ENCODE data around the gene OOSP1.
A peak's percentile ranks its signal among the peaks of the same experiment; 100 is the strongest.
"Not testable (repeated sequence)": the region's sequence is repeated elsewhere in the genome, so short reads cannot be mapped to it uniquely, and the experiment has no call there.

Gene OOSP1

DNA sequence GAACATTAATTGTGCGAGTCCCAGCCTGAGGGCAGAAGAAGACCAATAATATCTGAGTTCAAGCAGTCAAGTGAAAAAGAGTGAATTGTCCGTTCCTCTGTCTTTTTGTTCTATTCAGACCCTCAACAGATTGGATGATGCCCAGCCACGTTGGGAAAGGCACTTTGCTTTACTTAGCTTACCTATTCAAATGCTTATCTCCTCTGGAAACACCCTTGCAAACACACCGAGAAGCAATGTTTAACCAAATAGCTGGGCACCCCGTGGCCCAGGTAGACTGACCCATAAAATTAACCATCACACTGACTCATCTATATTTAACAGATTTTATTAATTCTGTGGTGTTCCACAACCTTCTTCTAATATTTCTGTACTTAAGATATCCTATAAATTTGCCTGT is 34.9 kb downstream of the OOSP1 start:
- no peak for TF ChIP-seq POU2F2 (IDR thresholded peaks at IDR 0.05; ENCODE audit: low read depth, low read length)
- TF ChIP-seq SPI1 (IDR thresholded peaks at IDR 0.05; ENCODE audit: low read depth, low read length): no peak
- TF ChIP-seq POLR2A (IDR thresholded peaks at IDR 0.05; ENCODE audit: low read depth, low read length): no peak
- no peak for TF ChIP-seq PAX5 (IDR thresholded peaks at IDR 0.05; ENCODE audit: insufficient read depth, low read length, severe bottlenecking)
- TF ChIP-seq POLR2AphosphoS5 (IDR thresholded peaks at IDR 0.05; ENCODE audit: low read depth, low read length): no peak
- no peak for TF ChIP-seq TAF1 (IDR thresholded peaks at IDR 0.05; ENCODE audit: low read depth, low read length)
- FAIRE-seq (no peak), DNase-seq (ENCODE audit: insufficient read length, low spot score) (no peak)

DNA sequence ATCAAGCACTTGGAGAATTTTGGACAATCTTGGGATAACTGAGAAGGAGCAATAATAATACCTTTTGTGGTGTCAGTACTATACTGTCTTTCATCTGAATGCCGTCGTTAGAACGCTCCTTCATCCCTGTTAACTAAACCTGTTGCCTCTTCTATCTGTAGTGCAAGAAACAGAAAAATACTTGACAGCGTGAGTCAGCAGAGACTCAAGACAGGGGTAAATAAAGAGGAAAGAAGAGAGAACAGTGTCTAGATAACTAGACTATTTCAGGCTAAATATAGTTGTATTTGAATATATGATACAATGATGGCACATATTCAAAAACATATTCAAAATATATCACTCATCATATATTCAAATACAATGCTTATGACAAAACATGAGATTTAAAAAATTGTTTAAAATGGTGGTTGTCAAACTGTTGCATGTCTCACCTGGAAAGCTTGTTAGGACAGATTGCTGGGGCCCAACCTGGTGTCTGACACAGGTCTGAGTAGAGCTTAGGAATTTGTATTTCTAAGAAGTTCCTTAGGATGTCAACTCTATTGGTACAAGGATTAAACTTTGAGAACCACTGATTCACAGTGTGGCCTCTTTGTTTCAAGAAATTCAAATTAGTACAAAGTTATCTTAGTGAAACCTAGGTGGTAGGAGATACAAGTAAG is 43.0 kb downstream of the OOSP1 start:
- TF ChIP-seq SPI1 (IDR thresholded peaks at IDR 0.05; ENCODE audit: low read depth, low read length): no peak
- TF ChIP-seq PAX5 (IDR thresholded peaks at IDR 0.05; ENCODE audit: insufficient read depth, low read length, severe bottlenecking): no peak
- no peak for TF ChIP-seq POLR2AphosphoS5 (IDR thresholded peaks at IDR 0.05; ENCODE audit: low read depth, low read length)
- TF ChIP-seq TAF1 (IDR thresholded peaks at IDR 0.05; ENCODE audit: low read depth, low read length): no peak
- TF ChIP-seq POLR2A (IDR thresholded peaks at IDR 0.05; ENCODE audit: low read depth, low read length): no peak
- DNase-seq (ENCODE audit: insufficient read length, low spot score): no peak
- FAIRE-seq: no peak

DNA sequence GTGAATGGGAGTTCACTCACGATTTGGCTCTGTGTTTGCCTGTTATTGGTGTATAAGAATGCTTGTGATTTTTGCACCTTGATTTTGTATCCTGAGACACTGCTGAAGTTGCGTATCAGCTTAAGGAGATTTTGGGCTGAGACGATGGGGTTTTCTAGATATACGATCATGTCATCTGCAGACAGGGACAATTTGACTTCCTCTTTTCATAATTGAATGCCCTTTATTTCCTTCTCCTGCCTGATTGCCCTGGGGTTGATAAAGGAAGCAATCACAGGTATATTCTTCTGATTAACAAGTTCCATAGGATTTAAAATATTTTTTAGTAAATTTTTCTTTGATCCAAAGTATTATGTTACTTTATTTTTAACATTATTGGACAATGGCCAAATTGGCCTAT is 43.8 kb downstream of the OOSP1 start:
- FAIRE-seq; DNase-seq (ENCODE audit: insufficient read length, low spot score): not testable (repeated sequence)

DNA sequence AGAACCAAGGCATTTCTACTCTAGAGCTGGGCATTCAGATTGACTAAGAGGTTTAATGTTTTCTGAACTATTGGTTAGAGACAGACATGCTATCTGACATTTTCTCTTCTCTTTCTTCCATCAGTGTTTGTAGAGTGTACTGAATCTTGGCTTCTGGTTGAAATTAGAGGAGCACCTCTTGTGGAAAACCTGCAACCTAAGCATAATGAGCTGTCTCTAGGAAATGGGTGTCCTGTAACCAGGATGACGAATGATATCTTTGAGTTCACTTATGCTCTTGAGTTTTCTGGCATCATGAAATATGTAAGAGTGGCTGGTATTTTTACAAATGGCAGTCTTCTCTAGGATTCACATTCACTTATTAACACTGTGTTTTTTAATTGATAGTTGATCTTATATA is 45.0 kb downstream of the OOSP1 start:
- FAIRE-seq (no peak), DNase-seq (ENCODE audit: insufficient read length, low spot score) (no peak)
- TF ChIP-seq PAX5 (IDR thresholded peaks at IDR 0.05; ENCODE audit: insufficient read depth, low read length, severe bottlenecking) (no peak), POU2F2 (IDR thresholded peaks at IDR 0.05; ENCODE audit: low read depth, low read length) (no peak), POLR2AphosphoS5 (IDR thresholded peaks at IDR 0.05; ENCODE audit: low read depth, low read length) (no peak), TAF1 (IDR thresholded peaks at IDR 0.05; ENCODE audit: low read depth, low read length) (no peak), POLR2A (IDR thresholded peaks at IDR 0.05; ENCODE audit: low read depth, low read length) (no peak), SPI1 (IDR thresholded peaks at IDR 0.05; ENCODE audit: low read depth, low read length) (no peak)

DNA sequence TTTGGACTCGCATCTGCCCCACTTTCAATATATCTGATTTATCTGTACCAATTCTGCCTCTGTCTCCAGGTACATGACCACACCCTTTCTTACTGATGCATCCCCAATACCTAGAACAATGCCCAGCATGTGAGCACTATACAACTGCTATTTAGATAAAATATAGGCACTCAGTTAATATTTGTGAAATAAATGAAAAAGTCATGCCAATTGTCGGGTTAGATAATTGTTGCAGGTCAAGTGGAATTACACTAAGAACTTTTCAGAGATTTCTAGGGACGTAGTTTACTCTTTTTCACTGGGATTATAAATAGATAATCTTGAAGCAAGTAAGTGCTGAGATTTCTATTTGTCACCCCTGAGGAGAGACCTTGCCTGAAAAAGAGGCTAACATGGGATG is 46.1 kb downstream of the OOSP1 start:
- DNase-seq (ENCODE audit: insufficient read length, low spot score): no peak

DNA sequence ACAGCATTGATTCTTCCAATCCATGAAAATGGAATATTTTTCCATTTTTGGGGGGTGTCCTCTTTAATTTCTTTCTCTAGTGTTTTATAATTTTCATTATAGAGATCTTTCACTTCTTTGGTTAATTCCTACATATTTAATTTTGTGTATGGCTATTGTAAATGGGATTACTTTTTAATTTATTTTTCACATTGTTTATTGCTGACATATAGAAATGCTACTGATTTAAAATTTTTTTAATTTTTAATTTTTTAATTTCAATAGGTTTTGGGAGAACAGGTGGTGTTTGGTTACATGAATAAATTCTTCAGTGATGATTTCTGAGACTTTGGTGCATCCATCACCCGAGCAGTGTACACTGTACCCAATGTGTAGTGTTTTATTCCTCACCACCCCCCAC is 52.2 kb downstream of the OOSP1 start:
- FAIRE-seq: no peak

More for the DNA sequence above, 46.1 kb downstream of the OOSP1 start:
- FAIRE-seq: no peak
- no peak for TF ChIP-seq POU2F2 (IDR thresholded peaks at IDR 0.05; ENCODE audit: low read depth, low read length)
- no peak for TF ChIP-seq PAX5 (IDR thresholded peaks at IDR 0.05; ENCODE audit: insufficient read depth, low read length, severe bottlenecking)
- no peak for TF ChIP-seq TAF1 (IDR thresholded peaks at IDR 0.05; ENCODE audit: low read depth, low read length)
- no peak for TF ChIP-seq POLR2A (IDR thresholded peaks at IDR 0.05; ENCODE audit: low read depth, low read length)
- TF ChIP-seq SPI1 (IDR thresholded peaks at IDR 0.05; ENCODE audit: low read depth, low read length): no peak
- no peak for TF ChIP-seq POLR2AphosphoS5 (IDR thresholded peaks at IDR 0.05; ENCODE audit: low read depth, low read length)

DNA sequence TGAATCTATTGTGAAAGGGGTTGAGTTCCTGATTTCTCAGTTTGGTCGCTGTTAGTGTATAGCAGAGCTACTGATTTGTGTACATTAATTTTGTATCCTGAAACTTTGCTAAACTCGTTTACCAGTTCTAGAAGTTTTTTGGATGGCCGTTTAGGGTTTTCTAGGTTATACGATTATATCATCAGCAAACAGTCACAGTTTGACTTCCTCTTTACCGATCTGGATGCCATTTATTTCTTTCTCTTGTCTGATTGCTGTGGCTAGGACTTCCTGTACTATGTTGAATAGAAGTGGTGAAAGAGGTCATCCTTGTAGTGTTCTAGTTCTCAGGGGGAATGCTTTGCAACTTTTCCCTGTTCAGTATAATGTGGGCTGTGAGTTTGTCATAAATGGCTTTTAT is 54.2 kb downstream of the OOSP1 start:
- TF ChIP-seq POU2F2 (IDR thresholded peaks at IDR 0.05; ENCODE audit: low read depth, low read length) (no peak), SPI1 (IDR thresholded peaks at IDR 0.05; ENCODE audit: low read depth, low read length) (0 out of 2 replicates have a peak, but pooled peaks have one; percentile 3)
- FAIRE-seq (no peak), DNase-seq (ENCODE audit: insufficient read length, low spot score) (no peak)

More for the DNA sequence above, 52.2 kb downstream of the OOSP1 start:
- DNase-seq (ENCODE audit: insufficient read length, low spot score): no peak
- TF ChIP-seq TAF1 (IDR thresholded peaks at IDR 0.05; ENCODE audit: low read depth, low read length) (no peak), POLR2AphosphoS5 (IDR thresholded peaks at IDR 0.05; ENCODE audit: low read depth, low read length) (no peak), POLR2A (IDR thresholded peaks at IDR 0.05; ENCODE audit: low read depth, low read length) (no peak), PAX5 (IDR thresholded peaks at IDR 0.05; ENCODE audit: insufficient read depth, low read length, severe bottlenecking) (no peak), POU2F2 (IDR thresholded peaks at IDR 0.05; ENCODE audit: low read depth, low read length) (no peak), SPI1 (IDR thresholded peaks at IDR 0.05; ENCODE audit: low read depth, low read length) (no peak)

DNA sequence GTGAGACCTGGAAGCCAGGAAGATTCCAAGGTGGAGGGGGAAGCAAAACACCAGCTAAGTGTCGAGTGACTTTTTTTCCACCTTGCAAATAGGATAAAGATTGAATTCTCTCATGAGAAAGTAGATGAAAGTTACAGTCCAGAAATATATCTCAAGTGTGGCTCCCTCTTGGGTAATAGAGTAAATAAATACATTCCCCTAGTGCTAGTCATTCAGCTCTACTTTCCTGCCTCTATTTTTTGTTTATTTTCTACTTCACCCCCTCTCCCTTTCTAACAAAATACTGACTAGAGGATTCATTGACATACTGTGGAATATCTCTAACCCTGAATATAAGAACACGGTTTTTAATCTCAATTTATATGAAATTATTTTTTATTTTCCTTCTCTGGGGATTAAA is 59.6 kb downstream of the OOSP1 start:
- TF ChIP-seq POLR2A (IDR thresholded peaks at IDR 0.05; ENCODE audit: low read depth, low read length) (no peak), POU2F2 (IDR thresholded peaks at IDR 0.05; ENCODE audit: low read depth, low read length) (no peak), PAX5 (IDR thresholded peaks at IDR 0.05; ENCODE audit: insufficient read depth, low read length, severe bottlenecking) (no peak), POLR2AphosphoS5 (IDR thresholded peaks at IDR 0.05; ENCODE audit: low read depth, low read length) (no peak), SPI1 (IDR thresholded peaks at IDR 0.05; ENCODE audit: low read depth, low read length) (no peak), TAF1 (IDR thresholded peaks at IDR 0.05; ENCODE audit: low read depth, low read length) (no peak)
- no peak for DNase-seq (ENCODE audit: insufficient read length, low spot score)
- FAIRE-seq: no peak

DNA sequence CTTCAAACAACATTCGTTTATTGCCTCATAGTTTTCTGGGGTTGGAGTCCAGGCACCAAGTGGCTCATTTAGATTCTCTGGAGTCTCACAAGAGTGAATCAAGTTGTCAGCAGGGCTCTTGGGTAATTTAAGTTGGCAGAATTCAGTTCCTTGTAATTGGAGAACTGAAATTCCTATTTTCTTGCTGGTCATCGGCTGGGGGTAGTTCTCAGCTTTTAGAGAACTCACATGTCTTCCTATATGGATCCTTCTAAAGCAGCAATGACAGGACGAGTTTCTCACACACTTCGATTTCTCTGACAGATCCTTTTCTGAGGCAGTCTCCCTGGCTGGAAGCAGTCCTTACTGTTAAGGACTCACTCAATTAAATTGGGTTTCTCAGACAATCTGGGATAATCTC is 61.5 kb downstream of the OOSP1 start:
- no peak for DNase-seq (ENCODE audit: insufficient read length, low spot score)
- no peak for FAIRE-seq
- TF ChIP-seq SPI1 (IDR thresholded peaks at IDR 0.05; ENCODE audit: low read depth, low read length) (no peak), POLR2A (IDR thresholded peaks at IDR 0.05; ENCODE audit: low read depth, low read length) (no peak), POU2F2 (IDR thresholded peaks at IDR 0.05; ENCODE audit: low read depth, low read length) (no peak), TAF1 (IDR thresholded peaks at IDR 0.05; ENCODE audit: low read depth, low read length) (no peak), PAX5 (IDR thresholded peaks at IDR 0.05; ENCODE audit: insufficient read depth, low read length, severe bottlenecking) (no peak), POLR2AphosphoS5 (IDR thresholded peaks at IDR 0.05; ENCODE audit: low read depth, low read length) (no peak)

DNA sequence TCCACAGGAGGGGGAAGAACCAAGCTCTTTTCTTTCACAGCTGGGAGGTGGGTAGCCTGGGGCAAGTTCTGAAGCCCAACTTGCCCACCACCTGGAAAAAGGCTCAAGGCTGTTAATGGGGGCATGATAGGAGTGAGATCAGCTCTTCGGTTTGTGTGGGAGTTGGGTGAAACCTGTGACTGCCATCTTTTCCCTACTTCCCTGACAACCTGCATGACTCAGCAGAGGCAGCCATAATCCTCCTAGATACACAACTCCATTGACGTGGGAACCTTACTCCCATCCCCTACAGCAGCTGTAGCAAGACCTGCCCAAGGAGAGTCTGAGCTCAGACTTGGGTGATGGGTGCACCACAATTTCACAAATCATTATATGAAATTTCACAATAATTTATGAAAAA is 65.5 kb downstream of the OOSP1 start:
- FAIRE-seq (no peak), DNase-seq (ENCODE audit: insufficient read length, low spot score) (no peak)
- TF ChIP-seq POLR2AphosphoS5 (IDR thresholded peaks at IDR 0.05; ENCODE audit: low read depth, low read length) (no peak), TAF1 (IDR thresholded peaks at IDR 0.05; ENCODE audit: low read depth, low read length) (no peak), POLR2A (IDR thresholded peaks at IDR 0.05; ENCODE audit: low read depth, low read length) (no peak), PAX5 (IDR thresholded peaks at IDR 0.05; ENCODE audit: insufficient read depth, low read length, severe bottlenecking) (no peak), POU2F2 (IDR thresholded peaks at IDR 0.05; ENCODE audit: low read depth, low read length) (no peak), SPI1 (IDR thresholded peaks at IDR 0.05; ENCODE audit: low read depth, low read length) (no peak)

All from GM12891 (cell line).